Right ventricle myocardium superior (tissue), 1 donor: ENCODE data around the gene TEKT3. TPM values are rescaled to one million over a fixed set of nuclear protein-coding genes. Genes with fewer than 3 reads are reported as not detected.

Experiments used
- ATAC-seq: fragments of 200-7000 bp; cut with Tn5 transposase; one replicate; pipeline ENCODE4 v1.9.1; 2020; ENCODE audit warnings: mild to moderate bottlenecking; ENCODE audit not compliant: poor library complexity
- DNase-seq: peaks from one replicate; pipeline ENCODE4 v3.0.0-alpha.2; 2020
- intact Hi-C: fragments of 100-400 bp; cut with DNase I; formaldehyde crosslinking; loops from one replicate; pipeline ENCODE4 v1.11.2; 2022
- long read RNA-seq: library from polyadenylated mRNA; unstranded; transcript quantifications from one replicate; pipeline ENCODE4 v2.0.0, GENCODE V29; 2021
- total RNA-seq: library from RNA; stranded (reverse); fragmentation: NEBNext Ultra II Directional; extraction: Animal tissue kit (Norgen Biotek cat#: 25700); gene quantifications from one replicate; pipeline ENCODE4 v1.2.1, GENCODE V29; 2021
- donor health status: DM: no; HTN: yes; CAD: no; lungs with severe emphysema.

The TEKT3 gene
- 0.43 TPM for total RNA-seq
- long read RNA-seq, result 0 reads

DNA sequence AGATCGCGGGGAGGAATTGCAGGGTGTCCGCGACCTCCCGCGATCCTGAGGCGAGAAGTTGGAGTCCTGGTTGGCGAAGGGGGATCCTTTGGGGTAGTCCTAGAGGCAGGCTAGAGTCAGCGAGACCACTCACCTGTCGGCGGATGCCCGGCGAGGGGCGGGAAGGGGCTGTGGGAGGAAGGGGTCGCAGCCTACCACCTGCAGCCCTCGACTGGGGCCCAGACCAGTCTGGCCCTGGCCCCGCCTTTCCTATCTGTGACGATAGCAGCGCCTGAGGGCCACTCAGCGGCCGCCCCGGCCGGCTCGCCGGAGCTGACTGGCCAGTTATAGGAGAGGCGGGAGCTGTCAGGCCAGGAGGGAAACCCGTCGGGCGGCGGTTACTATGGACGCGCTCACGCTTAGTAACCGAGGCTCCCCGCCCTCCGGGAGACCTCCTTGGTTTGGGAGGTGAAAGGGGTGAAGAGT, at the start of gene TEKT3:
Gene TEKT3, minus strand, starts transcription at position 213 of the 465 bp plus-strand sequence. CDS start 10,012 bp downstream, outside the sequence.
- intact Hi-C loops, result no loop called here
- peak; percentile 94 for DNase-seq

DNA sequence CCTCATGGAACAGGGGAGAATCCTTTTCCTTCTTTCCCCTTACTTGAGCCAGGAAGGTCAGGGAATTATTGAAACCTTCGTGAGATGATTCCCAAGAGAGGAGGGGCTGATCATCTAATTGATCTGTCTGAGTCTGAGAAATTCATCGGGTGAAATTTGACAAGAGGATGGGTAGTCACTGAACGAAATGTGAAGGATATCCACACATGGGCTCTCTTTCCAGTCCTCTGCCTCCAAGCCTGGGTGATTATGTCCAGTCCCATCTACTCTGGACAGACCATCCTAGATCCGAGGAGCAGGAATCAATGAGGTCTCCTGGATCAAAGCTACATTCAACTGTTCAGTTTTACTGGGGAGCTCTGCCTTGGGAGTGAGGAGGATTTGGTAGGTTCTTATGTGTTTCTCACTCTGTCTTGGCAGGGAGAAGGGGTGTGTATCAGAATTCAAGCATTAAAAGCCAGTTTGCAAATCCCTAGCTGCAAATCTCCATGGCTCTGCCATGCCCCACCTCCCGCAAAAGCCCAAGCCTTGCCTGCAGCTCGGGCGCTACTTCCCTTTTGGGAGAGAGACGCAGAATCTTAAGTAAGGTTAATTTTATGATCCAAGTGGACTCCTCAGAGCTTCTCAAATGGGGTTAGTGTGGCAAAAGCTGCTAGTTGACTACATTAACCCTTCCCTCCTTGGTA, 47.1 kb upstream of the TEKT3 start:
- DNase-seq, result peak; percentile 60
- intact Hi-C loops, result no loop called here
- peak; percentile 35 for ATAC-seq

More for the DNA sequence above, at the start of gene TEKT3:
- ATAC-seq, result peak; percentile 100

DNA sequence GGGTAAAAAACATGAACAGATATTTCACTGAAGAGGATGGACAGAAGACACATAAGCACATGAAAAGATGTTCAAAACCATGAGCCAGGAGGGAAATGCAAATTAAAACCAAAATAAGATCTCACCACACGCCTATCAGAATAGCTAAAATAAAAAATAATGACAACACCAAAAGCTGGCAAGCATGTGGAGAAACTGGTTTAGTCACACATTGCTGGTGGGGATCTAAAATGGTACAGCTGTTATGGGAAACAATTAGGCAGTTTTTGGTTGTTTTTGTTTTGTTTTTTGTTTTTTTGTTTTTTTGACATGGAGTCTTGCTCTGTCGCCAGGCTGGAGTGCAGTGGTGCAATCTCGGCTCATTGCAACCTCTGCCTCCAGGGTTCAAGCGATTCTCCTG, 44.7 kb upstream of the TEKT3 start:
- ATAC-seq (no peak), DNase-seq (no peak)
- intact Hi-C loops, result no loop called here

DNA sequence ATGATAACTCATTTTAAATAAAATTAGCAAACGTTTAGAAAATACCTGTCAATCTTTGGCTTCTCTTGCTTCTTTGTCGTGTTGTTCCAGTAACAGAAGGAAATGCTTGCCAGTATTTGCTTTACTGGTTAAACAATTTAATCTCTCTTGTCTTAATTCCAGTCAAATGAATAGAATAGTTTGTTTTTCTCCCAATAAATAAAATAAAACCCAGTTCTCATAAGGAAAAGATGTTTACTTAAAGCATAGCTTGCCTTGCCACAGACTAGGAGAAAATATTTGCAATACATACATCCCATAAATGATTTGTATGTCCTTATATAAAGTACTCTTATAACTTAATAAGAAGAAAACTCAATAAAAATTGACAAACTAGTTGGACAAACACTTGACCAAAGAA, 43.9 kb upstream of the TEKT3 start:
- intact Hi-C loops, result no loop called here
- DNase-seq, result no peak
- ATAC-seq, result no peak

DNA sequence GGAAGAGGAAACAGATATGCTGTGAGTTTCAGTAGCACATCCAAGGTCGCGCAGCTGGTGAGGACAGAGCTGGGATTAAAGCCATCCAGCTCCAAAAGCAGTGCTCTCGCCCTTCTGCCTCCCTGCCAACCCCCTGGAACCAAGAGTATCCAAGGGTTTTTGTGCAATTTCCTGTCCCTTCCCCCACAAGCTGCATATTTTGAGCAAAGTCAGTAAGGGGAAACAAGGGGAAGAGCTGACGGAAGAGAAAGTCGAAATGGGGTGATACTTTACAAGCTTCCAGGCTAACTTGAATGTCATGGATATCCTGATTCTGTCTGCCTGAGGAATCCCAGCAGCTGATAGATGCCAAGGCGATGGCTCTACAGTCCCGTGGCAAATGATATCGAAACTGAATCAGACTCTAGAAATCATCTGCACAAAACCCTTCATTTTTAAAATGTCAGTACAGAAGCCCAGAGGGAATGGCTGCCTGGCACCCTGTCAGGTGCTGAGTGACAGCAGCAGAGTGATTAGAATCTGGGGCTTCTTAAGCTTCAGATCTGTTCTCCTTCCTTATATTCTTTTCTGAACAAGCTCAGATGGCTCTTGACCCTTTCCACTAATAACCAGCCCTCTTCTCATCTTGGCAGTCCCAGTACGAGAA, 42.9 kb upstream of the TEKT3 start:
- DNase-seq (peak; percentile 84), ATAC-seq (peak; percentile 90)
- intact Hi-C loops, result no loop called here

DNA sequence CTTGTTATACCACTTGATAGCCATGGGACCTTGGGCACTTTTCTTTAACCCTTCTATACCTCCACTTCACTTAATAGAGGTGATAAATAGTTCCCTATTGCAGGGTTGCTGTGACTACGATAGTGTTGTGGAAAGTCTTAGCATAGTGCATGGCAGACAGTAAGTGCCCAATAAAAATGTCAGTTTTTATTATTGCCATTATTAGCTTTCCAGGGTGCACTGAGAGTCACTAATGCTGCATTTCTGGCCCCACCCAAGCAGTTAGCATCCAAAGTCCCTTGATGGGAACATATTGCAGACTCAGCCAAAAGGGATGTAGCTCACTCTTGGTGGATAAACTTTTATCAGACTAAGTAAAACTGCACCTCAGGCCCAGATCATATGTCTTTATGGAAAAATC, 41.5 kb upstream of the TEKT3 start:
- ATAC-seq (no peak), DNase-seq (no peak)
- intact Hi-C loops, result no loop called here

- intact Hi-C loops, result no loop called here
- ATAC-seq (no peak), DNase-seq (no peak)
Measured at GRCh38 chr17:15381707-15382106, 40.3 kb upstream of the TEKT3 start.

- DNase-seq, result no peak
- ATAC-seq, result no peak
- intact Hi-C loops, result no loop called here
Measured at GRCh38 chr17:15380446-15380845, 39.0 kb upstream of the TEKT3 start.

DNA sequence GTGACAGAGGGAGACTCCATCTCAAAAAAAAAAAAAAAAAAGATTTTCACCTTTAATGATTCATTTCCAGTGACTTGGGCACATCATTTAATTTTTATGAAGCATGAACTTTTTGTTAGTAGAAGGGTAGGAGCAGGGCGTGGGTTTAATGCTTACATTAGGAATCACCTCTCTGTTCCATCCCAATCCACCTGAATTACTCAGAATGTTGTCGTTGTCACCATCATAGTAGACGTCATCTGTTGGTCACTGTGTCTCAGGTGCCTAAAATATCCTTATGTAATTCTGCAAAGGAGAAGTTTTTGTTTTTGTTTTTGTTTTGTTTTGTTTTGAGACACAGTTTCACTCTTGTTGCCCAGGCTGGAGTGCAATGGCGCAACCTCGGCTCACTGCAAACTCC, 38.3 kb upstream of the TEKT3 start:
- DNase-seq (no peak), ATAC-seq (no peak)
- intact Hi-C loops, result no loop called here

GRCh38 chr17:15378243-15378642, 36.8 kb upstream of the TEKT3 start:
- no peak for DNase-seq
- no peak for ATAC-seq
- intact Hi-C loops, result no loop called here

DNA sequence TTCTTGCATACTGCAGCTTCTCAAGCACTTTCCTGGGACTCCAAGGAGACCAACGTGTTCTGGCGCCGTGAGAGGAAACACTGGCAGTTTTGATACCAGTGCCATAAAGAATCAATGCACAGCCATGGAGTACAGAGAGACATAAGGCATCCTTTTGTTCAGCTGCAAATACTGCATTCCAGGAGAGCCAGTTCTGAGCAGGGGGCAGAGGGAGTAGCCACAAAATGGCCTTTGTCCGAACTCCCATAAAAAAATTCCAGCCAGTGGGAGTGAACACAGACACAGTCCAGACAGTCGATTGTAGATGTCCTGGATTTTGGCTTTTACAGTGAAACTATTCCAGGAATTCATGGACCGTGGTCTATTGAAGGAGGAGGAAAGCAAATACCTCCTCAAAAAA, 36.2 kb upstream of the TEKT3 start:
- peak; percentile 29 for ATAC-seq
- intact Hi-C loops, result no loop called here
- DNase-seq, result no peak

DNA sequence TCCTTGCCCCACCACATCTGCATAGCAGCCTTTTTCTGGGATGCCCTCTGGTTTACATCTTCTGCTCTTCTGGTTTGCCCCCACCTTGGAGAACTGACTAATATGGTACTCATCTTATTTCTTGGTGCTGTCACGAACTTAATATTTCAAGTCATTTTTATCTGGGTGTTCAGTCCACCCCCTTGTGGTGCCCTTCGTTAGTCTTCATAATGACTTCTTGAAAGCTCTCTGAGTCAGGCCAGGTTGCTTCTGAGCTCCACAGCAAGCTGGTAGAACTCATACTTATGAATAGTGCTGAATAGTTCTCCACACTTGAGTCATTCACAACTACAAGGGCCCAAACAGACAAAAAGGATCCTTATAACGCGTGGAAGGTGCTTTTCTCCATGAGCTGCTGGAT, 35.8 kb upstream of the TEKT3 start:
- intact Hi-C loops, result no loop called here
- ATAC-seq (peak; percentile 27), DNase-seq (no peak)

GRCh38 chr17:15371376-15372130, 30.2 kb upstream of the TEKT3 start:
- no peak for DNase-seq
- no peak for ATAC-seq
- intact Hi-C loops, result no loop called here

DNA sequence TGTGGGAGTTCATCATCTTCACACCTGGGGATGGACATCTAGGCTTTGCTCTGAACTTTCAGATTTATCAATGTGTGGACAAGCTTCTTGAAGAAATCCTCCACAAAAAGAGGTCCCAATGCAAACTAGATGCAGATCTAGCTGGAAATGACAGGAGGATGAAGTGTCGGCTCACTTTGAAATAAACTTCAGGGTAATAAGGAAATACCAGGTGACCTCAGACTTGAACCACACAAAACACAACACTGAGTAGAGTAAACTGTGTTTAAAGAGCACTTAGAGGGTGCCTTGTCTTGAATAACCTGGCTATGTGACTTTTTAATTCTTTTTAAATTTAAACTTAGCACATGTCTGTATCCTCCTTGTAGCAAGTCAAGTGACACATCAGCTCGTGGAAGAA, 27.2 kb upstream of the TEKT3 start:
- ATAC-seq (no peak), DNase-seq (no peak)
- intact Hi-C loops, result no loop called here

GRCh38 chr17:15366026-15366425, 24.6 kb upstream of the TEKT3 start:
- intact Hi-C loops, result no loop called here
- no peak for ATAC-seq
- DNase-seq, result no peak

- intact Hi-C loops, result no loop called here
- DNase-seq (peak; percentile 47), ATAC-seq (peak; percentile 65)
Measured at GRCh38 chr17:15364615-15365014, 23.2 kb upstream of the TEKT3 start.

GRCh38 chr17:15363702-15364101, 22.3 kb upstream of the TEKT3 start:
- intact Hi-C loops, result no loop called here
- no peak for DNase-seq
- ATAC-seq, result no peak

- ATAC-seq (no peak), DNase-seq (no peak)
- intact Hi-C loops, result no loop called here
Measured at GRCh38 chr17:15361592-15361991, 20.2 kb upstream of the TEKT3 start.

DNA sequence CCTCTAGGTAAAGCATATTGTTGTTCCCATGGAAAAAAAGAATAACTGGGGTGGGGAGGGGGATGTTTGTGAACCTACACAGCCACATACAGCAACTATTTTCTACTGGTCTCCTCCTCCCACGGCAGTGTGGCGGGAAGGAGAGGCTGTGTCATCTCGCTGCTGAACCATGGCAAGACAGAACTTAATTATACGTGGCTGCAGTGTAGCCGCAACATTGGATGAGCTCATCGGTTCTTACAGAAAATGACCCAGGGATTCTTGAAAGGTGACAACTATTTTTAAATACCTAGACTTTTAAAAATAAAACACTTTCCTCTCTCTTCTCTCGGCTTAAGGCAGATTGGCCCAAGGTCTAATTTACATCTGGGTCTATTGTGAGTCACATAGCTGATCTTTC, 19.8 kb upstream of the TEKT3 start:
- ATAC-seq (no peak), DNase-seq (no peak)
- intact Hi-C loops, result no loop called here

DNA sequence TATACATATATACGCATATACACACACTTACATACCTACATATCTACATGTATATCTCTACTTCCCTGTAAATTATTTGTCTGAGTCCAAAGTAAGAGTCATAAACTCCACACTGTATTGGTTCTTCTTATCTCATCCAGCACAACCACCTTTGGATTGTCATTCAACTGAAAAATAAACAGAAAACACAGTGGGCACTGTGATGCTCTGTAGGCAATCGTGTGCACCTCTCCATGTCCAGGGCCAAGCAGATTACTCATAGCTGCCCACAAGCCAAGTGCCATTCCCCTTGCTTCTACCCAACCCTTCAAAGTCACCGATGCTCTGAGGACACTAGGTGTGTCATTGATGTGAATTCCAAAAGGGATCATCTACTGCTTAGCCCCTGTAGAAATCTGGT, 12.9 kb upstream of the TEKT3 start:
- no peak for ATAC-seq
- intact Hi-C loops, result no loop called here
- DNase-seq, result no peak
